ENCODE data around the gene CCDC90B.
"Not testable (repeated sequence)": the region's sequence is repeated elsewhere in the genome, so short reads cannot be mapped to it uniquely, and the experiment has no call there.

Gene CCDC90B, protein sequence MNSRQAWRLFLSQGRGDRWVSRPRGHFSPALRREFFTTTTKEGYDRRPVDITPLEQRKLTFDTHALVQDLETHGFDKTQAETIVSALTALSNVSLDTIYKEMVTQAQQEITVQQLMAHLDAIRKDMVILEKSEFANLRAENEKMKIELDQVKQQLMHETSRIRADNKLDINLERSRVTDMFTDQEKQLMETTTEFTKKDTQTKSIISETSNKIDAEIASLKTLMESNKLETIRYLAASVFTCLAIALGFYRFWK

GRCh38 chr11:83285771-83286528 is at the start of gene CCDC90B:
CCDC90B (minus strand) TSS chr11:83286367; CDS start chr11:83285972, 395 bp downstream.
- DNase-seq (ENCODE audit: low spot score in 2 of 2), result peak; percentile 85 to 90
- peaks cover 5% of the 10 kb centered on the region for H3K9me3 Mint-ChIP-seq
- no peaks in the 10 kb centered on the region for H3K27me3 Mint-ChIP-seq
- peak within 1 kb of the TSS; percentile 98 for H3K4me3 Mint-ChIP-seq
- H3K27ac Mint-ChIP-seq (ENCODE audit: low read depth), result peak within 1 kb of the TSS; percentile 99
- H3K36me3 Mint-ChIP-seq (ENCODE audit: insufficient read depth), result peaks cover 9% of the 10 kb centered on the region
- peaks cover 29% of the 10 kb centered on the region for H3K4me1 Mint-ChIP-seq
- ATAC-seq (replicated peaks; ENCODE audit: extremely low read depth, poor library complexity, severe bottlenecking), result peak; percentile 93

GRCh38 chr11:83335446-83336070 is 49.4 kb upstream of the CCDC90B start:
- ATAC-seq (replicated peaks; ENCODE audit: extremely low read depth, poor library complexity, severe bottlenecking), result no peak

GRCh38 chr11:83330303-83330702 is 44.1 kb upstream of the CCDC90B start:
- Mint-ChIP-seq H3K9me3 (no peaks in the 10 kb centered on the region), H3K27me3 (peaks cover 10% of the 10 kb centered on the region), H3K27ac (ENCODE audit: low read depth) (no peak overlapping the region), H3K36me3 (ENCODE audit: insufficient read depth) (no peaks in the 10 kb centered on the region), H3K4me1 (no peaks in the 10 kb centered on the region), H3K4me3 (no peak overlapping the region)
- DNase-seq (ENCODE audit: low spot score in 2 of 2) (no peak), ATAC-seq (replicated peaks; ENCODE audit: extremely low read depth, poor library complexity, severe bottlenecking) (no peak)

More at GRCh38 chr11:83335446-83336070, 49.4 kb upstream of the CCDC90B start:
- Mint-ChIP-seq H3K36me3 (ENCODE audit: insufficient read depth) (no peaks in the 10 kb centered on the region), H3K9me3 (no peaks in the 10 kb centered on the region), H3K27me3 (no peaks in the 10 kb centered on the region), H3K4me1 (no peaks in the 10 kb centered on the region), H3K27ac (ENCODE audit: low read depth) (no peak overlapping the region), H3K4me3 (no peak overlapping the region)
- DNase-seq (ENCODE audit: low spot score in 2 of 2), result no peak

- no peaks in the 10 kb centered on the region for H3K4me1 Mint-ChIP-seq
- ATAC-seq (replicated peaks; ENCODE audit: extremely low read depth, poor library complexity, severe bottlenecking) (no peak), DNase-seq (ENCODE audit: low spot score in 2 of 2) (no peak)
- no peaks in the 10 kb centered on the region for H3K9me3 Mint-ChIP-seq
- no peak overlapping the region for H3K4me3 Mint-ChIP-seq
- no peaks in the 10 kb centered on the region for H3K36me3 Mint-ChIP-seq (ENCODE audit: insufficient read depth)
- H3K27ac Mint-ChIP-seq (ENCODE audit: low read depth), result no peak overlapping the region
- H3K27me3 Mint-ChIP-seq, result peaks cover 50% of the 10 kb centered on the region
Observed at GRCh38 chr11:83326326-83326725, 40.2 kb upstream of the CCDC90B start.

GRCh38 chr11:83319346-83319745 is 33.2 kb upstream of the CCDC90B start:
- Mint-ChIP-seq H3K4me3 (no peak overlapping the region), H3K4me1 (no peaks in the 10 kb centered on the region), H3K36me3 (ENCODE audit: insufficient read depth) (no peaks in the 10 kb centered on the region), H3K27me3 (peaks cover 33% of the 10 kb centered on the region), H3K9me3 (no peaks in the 10 kb centered on the region), H3K27ac (ENCODE audit: low read depth) (no peak overlapping the region)
- no peak for ATAC-seq (replicated peaks; ENCODE audit: extremely low read depth, poor library complexity, severe bottlenecking)
- no peak for DNase-seq (ENCODE audit: low spot score in 2 of 2)

GRCh38 chr11:83318931-83319330 is 32.8 kb upstream of the CCDC90B start:
- no peak overlapping the region for H3K27ac Mint-ChIP-seq (ENCODE audit: low read depth)
- H3K27me3 Mint-ChIP-seq, result peaks cover 29% of the 10 kb centered on the region
- no peak for DNase-seq (ENCODE audit: low spot score in 2 of 2)
- no peak for ATAC-seq (replicated peaks; ENCODE audit: extremely low read depth, poor library complexity, severe bottlenecking)
- H3K4me3 Mint-ChIP-seq, result no peak overlapping the region
- no peaks in the 10 kb centered on the region for H3K9me3 Mint-ChIP-seq
- H3K36me3 Mint-ChIP-seq (ENCODE audit: insufficient read depth), result no peaks in the 10 kb centered on the region
- H3K4me1 Mint-ChIP-seq, result no peaks in the 10 kb centered on the region

GRCh38 chr11:83317757-83318690 is 31.9 kb upstream of the CCDC90B start:
- no peaks in the 10 kb centered on the region for H3K36me3 Mint-ChIP-seq (ENCODE audit: insufficient read depth)
- DNase-seq (ENCODE audit: low spot score in 2 of 2) (no peak), ATAC-seq (replicated peaks; ENCODE audit: extremely low read depth, poor library complexity, severe bottlenecking) (no peak)
- H3K9me3 Mint-ChIP-seq, result no peaks in the 10 kb centered on the region
- no peak overlapping the region for H3K4me3 Mint-ChIP-seq
- no peaks in the 10 kb centered on the region for H3K4me1 Mint-ChIP-seq
- no peak overlapping the region for H3K27ac Mint-ChIP-seq (ENCODE audit: low read depth)
- peaks cover 28% of the 10 kb centered on the region for H3K27me3 Mint-ChIP-seq

DNA sequence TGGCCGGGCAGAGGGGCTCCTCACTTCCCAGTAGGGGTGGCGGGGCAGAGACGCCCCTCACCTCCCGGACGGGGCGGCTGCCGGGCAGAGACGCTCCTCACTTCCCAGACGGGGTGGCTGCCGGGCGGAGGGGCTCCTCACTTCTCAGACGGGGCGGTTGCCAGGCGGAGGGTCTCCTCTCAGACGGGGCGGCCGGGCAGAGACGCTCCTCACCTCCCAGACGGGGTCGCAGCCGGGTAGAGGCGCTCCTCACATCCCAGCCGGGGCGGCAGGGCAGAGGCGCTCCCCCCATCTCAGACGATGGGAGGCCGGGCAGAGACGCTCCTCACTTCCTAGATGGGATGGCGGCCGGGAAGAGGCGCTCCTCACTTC is 30.7 kb upstream of the CCDC90B start:
- H3K4me1 Mint-ChIP-seq; H3K9me3 Mint-ChIP-seq; DNase-seq (ENCODE audit: low spot score in 2 of 2); H3K27ac Mint-ChIP-seq (ENCODE audit: low read depth); H3K4me3 Mint-ChIP-seq; H3K36me3 Mint-ChIP-seq (ENCODE audit: insufficient read depth); ATAC-seq (replicated peaks; ENCODE audit: extremely low read depth, poor library complexity, severe bottlenecking): not testable (repeated sequence)
- H3K27me3 Mint-ChIP-seq, result peaks cover 28% of the 10 kb centered on the region

DNA sequence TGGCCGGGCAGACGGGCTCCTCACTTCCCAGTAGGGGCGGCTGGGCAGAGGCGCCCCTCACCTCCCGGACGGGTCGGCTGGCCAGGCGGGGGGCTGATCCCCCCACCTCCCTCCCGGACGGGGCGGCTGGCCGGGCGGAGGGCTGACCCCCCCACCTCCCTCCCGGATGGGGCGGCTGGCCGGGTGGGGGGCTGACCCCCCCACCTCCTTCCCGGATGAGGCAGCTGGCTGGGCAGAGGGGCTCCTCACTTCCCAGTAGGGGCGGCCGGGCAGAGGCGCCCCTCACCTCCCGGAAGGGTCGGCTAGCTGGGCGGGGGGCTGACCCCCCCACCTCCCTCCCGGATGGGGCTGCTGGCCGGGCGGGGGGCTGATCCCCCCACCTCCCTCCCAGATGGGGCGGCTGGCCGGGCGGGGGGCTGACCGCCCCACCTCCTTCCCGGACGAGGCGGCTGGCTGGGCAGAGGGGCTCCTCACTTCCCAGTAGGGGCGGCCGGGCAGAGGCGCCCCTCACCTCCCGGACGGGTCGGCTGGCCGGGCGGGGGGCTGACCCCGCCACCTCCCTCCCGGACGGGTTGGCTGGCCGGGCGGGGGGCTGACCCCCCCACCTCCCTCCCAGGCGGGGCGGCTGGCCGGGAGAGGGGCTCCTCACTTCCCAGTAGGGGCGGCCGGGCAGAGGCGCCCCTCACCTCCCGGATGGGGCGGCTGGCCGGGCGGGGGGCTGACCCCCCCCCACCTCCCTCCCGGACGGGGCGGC is 30.2 kb upstream of the CCDC90B start:
- not testable (repeated sequence) for H3K4me1 Mint-ChIP-seq; H3K36me3 Mint-ChIP-seq (ENCODE audit: insufficient read depth); H3K4me3 Mint-ChIP-seq; DNase-seq (ENCODE audit: low spot score in 2 of 2); H3K9me3 Mint-ChIP-seq; H3K27ac Mint-ChIP-seq (ENCODE audit: low read depth); ATAC-seq (replicated peaks; ENCODE audit: extremely low read depth, poor library complexity, severe bottlenecking)
- peaks cover 28% of the 10 kb centered on the region for H3K27me3 Mint-ChIP-seq

DNA sequence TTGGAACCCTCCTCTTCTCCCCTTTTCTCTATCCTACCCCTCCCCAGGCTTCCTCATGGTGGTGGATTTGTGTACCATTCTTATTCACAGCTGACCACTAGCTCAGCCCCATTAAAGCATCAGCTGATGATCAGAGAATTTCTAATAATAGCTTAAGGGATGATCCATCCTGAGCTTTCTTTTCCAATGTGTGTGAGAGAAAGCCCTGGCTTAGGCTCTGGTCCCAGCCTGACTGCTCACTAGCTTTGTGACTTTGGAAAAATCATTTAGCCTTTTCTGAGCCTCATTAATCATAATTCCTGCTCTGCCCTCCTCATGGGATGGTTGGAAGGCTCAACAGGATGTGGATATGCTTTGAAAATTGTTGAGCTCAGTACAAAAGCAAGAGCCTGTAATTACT is 26.3 kb upstream of the CCDC90B start:
- Mint-ChIP-seq H3K36me3 (ENCODE audit: insufficient read depth) (no peaks in the 10 kb centered on the region), H3K4me1 (no peaks in the 10 kb centered on the region), H3K27me3 (peaks cover 45% of the 10 kb centered on the region), H3K4me3 (no peak overlapping the region), H3K9me3 (no peaks in the 10 kb centered on the region), H3K27ac (ENCODE audit: low read depth) (no peak overlapping the region)
- ATAC-seq (replicated peaks; ENCODE audit: extremely low read depth, poor library complexity, severe bottlenecking) (no peak), DNase-seq (ENCODE audit: low spot score in 2 of 2) (no peak)

GRCh38 chr11:83311701-83312100 is 25.5 kb upstream of the CCDC90B start:
- no peak overlapping the region for H3K4me3 Mint-ChIP-seq
- H3K36me3 Mint-ChIP-seq (ENCODE audit: insufficient read depth), result no peaks in the 10 kb centered on the region
- no peaks in the 10 kb centered on the region for H3K9me3 Mint-ChIP-seq
- no peak for DNase-seq (ENCODE audit: low spot score in 2 of 2)
- ATAC-seq (replicated peaks; ENCODE audit: extremely low read depth, poor library complexity, severe bottlenecking), result no peak
- no peak overlapping the region for H3K27ac Mint-ChIP-seq (ENCODE audit: low read depth)
- peaks cover 45% of the 10 kb centered on the region for H3K27me3 Mint-ChIP-seq
- no peaks in the 10 kb centered on the region for H3K4me1 Mint-ChIP-seq

GRCh38 chr11:83310718-83311117 is 24.6 kb upstream of the CCDC90B start:
- Mint-ChIP-seq H3K4me3 (no peak overlapping the region), H3K36me3 (ENCODE audit: insufficient read depth) (no peaks in the 10 kb centered on the region), H3K4me1 (no peaks in the 10 kb centered on the region), H3K9me3 (no peaks in the 10 kb centered on the region), H3K27ac (ENCODE audit: low read depth) (no peak overlapping the region), H3K27me3 (peaks cover 45% of the 10 kb centered on the region)
- ATAC-seq (replicated peaks; ENCODE audit: extremely low read depth, poor library complexity, severe bottlenecking), result no peak
- DNase-seq (ENCODE audit: low spot score in 2 of 2), result no peak

Measured in central memory CD8-positive, alpha-beta T cell (primary cell).